MCF 10A (cell line): Measurements from ENCODE around the gene TRIM34. TPM values are rescaled to one million over a fixed set of nuclear protein-coding genes. Genes with fewer than 3 reads are reported as not detected.

Experiments
- BruUV-seq: library from RNA; stranded (reverse); fragments of 400-500 nt; replicated peaks from 2 replicates; lab custom pipeline; 2021; lab: Mats Ljungman, UMichigan
- CTCF ChIA-PET: fragments of 300-600 bp; sonication (Branson Sonifier 250); formaldehyde crosslinking; extraction: SDS; loops from one replicate; lab custom pipeline; 2021; ENCODE audit warnings: antibody characterized with exemption, inconsistent platforms; lab: Yijun Ruan, JAX
- POLR2A ChIA-PET: fragments of 300-600, 350-650 bp; sonication (Branson Sonifier 250); formaldehyde crosslinking; extraction: SDS; loops from one replicate; lab custom pipeline; 2020; ENCODE audit warnings: antibody characterized with exemption, inconsistent platforms; lab: Yijun Ruan, JAX
- DNase-seq: peaks from one replicate; pipeline ENCODE4 v3.0.0-alpha.2; 2018; ENCODE audit not compliant: unreplicated experiment
- H3K27ac Mint-ChIP-seq: one replicate; pipeline ENCODE4 v1.8.0; 2022; ENCODE audit warnings: mild to moderate bottlenecking, low read depth, mixed read lengths; ENCODE audit not compliant: unreplicated experiment
- H3K27me3 Mint-ChIP-seq: one replicate; pipeline ENCODE4 v1.8.0; 2022; ENCODE audit warnings: mixed read lengths; ENCODE audit not compliant: insufficient read depth, unreplicated experiment
- H3K36me3 Mint-ChIP-seq: one replicate; pipeline ENCODE4 v1.8.0; 2022; ENCODE audit warnings: mild to moderate bottlenecking, moderate library complexity, mixed read lengths; ENCODE audit not compliant: insufficient read depth, unreplicated experiment
- H3K4me1 Mint-ChIP-seq: one replicate; pipeline ENCODE4 v1.8.0; 2022; ENCODE audit warnings: mixed read lengths; ENCODE audit not compliant: insufficient read depth, unreplicated experiment
- H3K4me3 Mint-ChIP-seq: one replicate; pipeline ENCODE4 v1.8.0; 2022; ENCODE audit warnings: mild to moderate bottlenecking, moderate library complexity, mixed read lengths; ENCODE audit not compliant: unreplicated experiment
- H3K9me3 Mint-ChIP-seq: one replicate; pipeline ENCODE4 v1.8.0; 2022; ENCODE audit warnings: mixed read lengths; ENCODE audit not compliant: unreplicated experiment
- intact Hi-C: fragments of 100-400 bp; cut with micrococcal nuclease; formaldehyde crosslinking; loops from 2 replicates; pipeline ENCODE4 v1.14.1; 2022
- total RNA-seq: library from RNA; stranded (reverse); gene quantifications from 2 replicates; pipeline ENCODE4 v1.2.3, GENCODE V29; 2022
- TF ChIP-seq, protein P1 (sequence below): fragments of 200-600 bp; IDR thresholded peaks from one replicate; pipeline ENCODE4 v1.8.0; 2022; ENCODE audit warnings: antibody characterized with exemption, mild to moderate bottlenecking; ENCODE audit not compliant: unreplicated experiment

Gene TRIM34
- total RNA-seq, 1 experiment from 2014 or later = 0.96 TPM

DNA sequence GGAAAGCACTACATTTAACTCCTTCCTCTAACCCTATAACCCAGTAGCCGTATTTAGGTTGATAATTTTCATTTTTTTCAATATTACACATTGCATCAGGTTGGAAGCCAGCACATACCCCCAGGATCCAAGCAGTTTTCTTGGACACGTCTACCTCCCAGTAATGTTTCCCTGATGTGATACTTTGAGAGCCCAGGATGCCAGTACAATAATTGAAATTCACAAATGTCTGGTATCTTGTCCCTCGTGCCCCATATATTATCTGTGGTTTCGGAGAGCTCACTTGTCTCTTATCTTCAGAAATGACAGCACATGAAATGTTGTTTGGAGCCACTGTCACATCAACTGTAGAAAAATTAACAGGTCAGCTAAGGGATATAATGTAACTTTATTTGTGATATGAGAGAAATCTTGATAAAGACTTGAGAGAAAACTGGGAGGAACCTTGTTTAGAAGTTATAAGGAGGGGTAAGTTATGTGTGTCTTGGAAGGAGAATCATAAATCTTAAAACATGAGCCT lies 40.3 kb downstream of the TRIM34 start:
- peaks cover 65% of the 10 kb centered on the region for H3K36me3 Mint-ChIP-seq
- intact Hi-C loops = no loop called here
- H3K9me3 Mint-ChIP-seq = no peaks in the 10 kb centered on the region
- ChIA-PET CTCF (interaction anchor here (0.7 kb wide), 2 partner anchors 10 to 59 kb away, joined by 3 read pairs; no protein-coding TSS in a partner anchor), POLR2A (no interaction called here)
- H3K27ac Mint-ChIP-seq = no peak overlapping the region
- H3K4me3 Mint-ChIP-seq = no peak overlapping the region
- DNase-seq = no peak
- no peaks in the 10 kb centered on the region for H3K4me1 Mint-ChIP-seq
- TF ChIP-seq, protein P1, sequence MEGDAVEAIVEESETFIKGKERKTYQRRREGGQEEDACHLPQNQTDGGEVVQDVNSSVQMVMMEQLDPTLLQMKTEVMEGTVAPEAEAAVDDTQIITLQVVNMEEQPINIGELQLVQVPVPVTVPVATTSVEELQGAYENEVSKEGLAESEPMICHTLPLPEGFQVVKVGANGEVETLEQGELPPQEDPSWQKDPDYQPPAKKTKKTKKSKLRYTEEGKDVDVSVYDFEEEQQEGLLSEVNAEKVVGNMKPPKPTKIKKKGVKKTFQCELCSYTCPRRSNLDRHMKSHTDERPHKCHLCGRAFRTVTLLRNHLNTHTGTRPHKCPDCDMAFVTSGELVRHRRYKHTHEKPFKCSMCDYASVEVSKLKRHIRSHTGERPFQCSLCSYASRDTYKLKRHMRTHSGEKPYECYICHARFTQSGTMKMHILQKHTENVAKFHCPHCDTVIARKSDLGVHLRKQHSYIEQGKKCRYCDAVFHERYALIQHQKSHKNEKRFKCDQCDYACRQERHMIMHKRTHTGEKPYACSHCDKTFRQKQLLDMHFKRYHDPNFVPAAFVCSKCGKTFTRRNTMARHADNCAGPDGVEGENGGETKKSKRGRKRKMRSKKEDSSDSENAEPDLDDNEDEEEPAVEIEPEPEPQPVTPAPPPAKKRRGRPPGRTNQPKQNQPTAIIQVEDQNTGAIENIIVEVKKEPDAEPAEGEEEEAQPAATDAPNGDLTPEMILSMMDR = no peak
- BruUV-seq = no TSS peak
- no peaks in the 10 kb centered on the region for H3K27me3 Mint-ChIP-seq

DNA sequence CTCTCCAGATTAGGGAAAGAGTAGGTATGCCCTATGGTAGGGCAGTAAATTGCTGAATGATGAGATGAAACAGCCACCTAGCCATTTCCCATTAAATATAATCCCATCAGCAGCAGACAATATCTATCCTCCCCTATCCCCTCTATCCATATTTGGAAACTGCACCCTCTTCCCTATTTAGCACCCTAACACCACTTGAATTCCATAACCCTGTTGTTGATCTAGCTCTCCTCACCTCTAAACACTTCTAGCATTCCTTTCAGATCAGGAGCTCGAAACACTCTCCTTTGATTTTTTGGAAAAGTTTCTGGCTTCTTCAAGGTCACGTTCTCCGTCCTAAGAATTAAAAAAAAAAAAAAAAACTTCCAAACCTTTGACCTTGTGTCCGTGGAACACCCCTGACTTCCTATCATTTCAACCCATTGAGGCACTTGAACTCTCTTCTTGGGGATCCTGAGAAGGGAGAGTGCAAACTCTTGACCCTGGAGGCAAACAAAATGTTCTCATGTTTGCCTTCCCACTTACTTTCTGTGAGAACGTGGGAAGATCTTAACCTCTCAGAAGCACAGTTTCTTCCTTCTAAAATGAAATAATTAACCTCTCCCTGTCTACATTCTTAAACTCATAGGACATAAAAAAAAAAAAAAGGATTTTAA lies 41.1 kb downstream of the TRIM34 start:
- ChIA-PET POLR2A (no interaction called here), CTCF (interaction anchor here (0.7 kb wide), 1 partner anchor 58 kb away, joined by 3 read pairs; no protein-coding TSS in a partner anchor)
- no peak for DNase-seq
- intact Hi-C loops = no loop called here
- no peak overlapping the region for H3K4me3 Mint-ChIP-seq
- H3K9me3 Mint-ChIP-seq = no peaks in the 10 kb centered on the region
- H3K4me1 Mint-ChIP-seq = no peaks in the 10 kb centered on the region
- TF ChIP-seq, protein P1 = no peak
- no peaks in the 10 kb centered on the region for H3K27me3 Mint-ChIP-seq
- H3K36me3 Mint-ChIP-seq = peaks cover 72% of the 10 kb centered on the region
- H3K27ac Mint-ChIP-seq = no peak overlapping the region
- BruUV-seq = no TSS peak

DNA sequence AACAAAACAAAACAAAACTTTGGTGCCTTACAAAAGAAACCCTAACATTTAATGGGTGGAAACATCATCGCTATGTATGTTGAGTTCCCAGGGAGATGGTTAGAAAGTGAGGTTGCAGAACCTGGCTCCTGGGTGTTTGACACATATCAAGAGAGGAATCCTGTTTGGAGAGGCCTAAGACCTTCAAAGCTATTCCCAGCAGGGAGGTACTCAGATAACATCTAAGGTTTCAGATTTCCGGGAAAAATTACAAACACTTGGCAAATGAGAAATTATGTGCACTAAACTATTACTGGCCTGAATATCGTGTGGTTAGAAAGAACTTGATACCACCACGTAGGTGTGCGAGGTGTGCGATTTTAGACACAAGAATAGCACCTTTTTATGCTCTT lies 41.6 kb downstream of the TRIM34 start:
- intact Hi-C loops = no loop called here
- TF ChIP-seq, protein P1 = no peak
- Mint-ChIP-seq H3K27me3 (no peaks in the 10 kb centered on the region), H3K9me3 (no peaks in the 10 kb centered on the region), H3K4me3 (no peak overlapping the region), H3K4me1 (no peaks in the 10 kb centered on the region), H3K27ac (no peak overlapping the region), H3K36me3 (peaks cover 73% of the 10 kb centered on the region)
- no peak for DNase-seq
- ChIA-PET POLR2A (no interaction called here), CTCF (no interaction called here)
- no TSS peak for BruUV-seq

DNA sequence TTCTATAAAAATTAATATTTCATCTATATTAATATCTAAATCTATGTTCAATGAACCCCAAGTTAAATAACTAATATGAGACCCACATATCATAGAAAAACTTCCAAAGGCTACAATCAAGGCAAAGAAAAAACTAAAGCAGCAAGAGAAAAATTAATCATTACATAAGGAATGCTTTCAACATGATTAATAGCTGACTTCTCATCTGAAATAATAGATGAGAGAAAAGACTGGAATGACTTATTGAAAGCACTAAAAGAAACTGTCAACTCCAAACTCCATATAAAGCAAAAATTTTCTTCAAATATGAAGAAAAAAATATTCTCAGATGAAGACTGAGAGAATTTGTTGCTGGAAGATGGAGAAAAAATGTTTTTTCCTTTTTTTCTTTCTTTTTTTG lies 47.0 kb downstream of the TRIM34 start:
- POLR2A ChIA-PET = no interaction called here
- peaks cover 61% of the 10 kb centered on the region for H3K36me3 Mint-ChIP-seq

More for the DNA sequence above, 47.0 kb downstream of the TRIM34 start:
- H3K27me3 Mint-ChIP-seq = no peaks in the 10 kb centered on the region
- intact Hi-C loops = no loop called here
- TF ChIP-seq, protein P1 = no peak
- H3K4me1 Mint-ChIP-seq = no peaks in the 10 kb centered on the region
- CTCF ChIA-PET = interaction anchor here (1.5 kb wide), 1 partner anchor 12 kb away, joined by 3 read pairs; no protein-coding TSS in a partner anchor
- DNase-seq = no peak
- H3K9me3 Mint-ChIP-seq = no peaks in the 10 kb centered on the region
- no TSS peak for BruUV-seq
- no peak overlapping the region for H3K4me3 Mint-ChIP-seq
- peak overlapping the region; percentile 61 for H3K27ac Mint-ChIP-seq
